ENCODE results near the gene GSDMA.
A peak's percentile ranks its signal among the peaks of the same experiment; 100 is the strongest.

Gene GSDMA

DNA sequence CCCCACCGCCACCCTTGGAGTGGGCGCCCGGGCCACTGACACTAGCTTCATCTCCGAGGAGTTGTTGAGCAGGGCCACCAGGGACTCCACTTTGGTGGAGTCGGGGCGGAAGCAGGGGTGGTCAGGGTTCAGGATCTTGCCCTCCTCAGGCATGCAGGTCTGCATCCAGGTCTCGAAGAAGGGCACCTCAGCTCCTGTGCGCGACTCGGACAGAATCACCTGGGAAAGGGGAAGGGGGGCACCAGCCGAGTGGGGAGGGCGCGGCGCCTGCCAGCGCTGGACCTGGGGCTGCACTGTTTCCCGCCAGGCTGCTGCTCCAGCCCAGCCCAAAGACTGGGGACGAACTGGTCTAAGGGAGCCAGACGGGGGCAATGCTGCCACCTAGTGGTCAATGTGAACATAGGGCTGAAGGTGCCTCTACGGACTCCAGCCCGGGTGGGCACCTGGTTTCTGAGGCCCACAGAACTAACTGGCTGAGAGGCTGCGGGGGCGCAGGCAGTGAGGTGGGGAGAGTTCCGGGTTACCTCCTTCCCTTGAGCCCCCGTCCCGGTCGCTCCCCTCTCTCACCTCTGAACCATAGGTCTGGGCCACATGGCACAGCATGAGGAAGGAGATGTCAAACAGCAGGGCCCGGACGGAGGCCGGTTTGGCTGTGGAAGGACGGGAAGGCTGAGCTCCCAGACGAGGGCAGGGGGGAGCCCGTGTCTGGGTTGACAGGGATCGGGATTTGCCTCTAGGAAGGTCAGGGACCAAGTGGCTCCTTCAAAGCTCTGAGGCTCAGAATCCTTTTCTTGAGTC, 64.2 kb downstream of the GSDMA start:
- peaks cover 46 to 93% of the 10 kb centered on the region in 2 experiments for H3K36me3 ChIP-seq (ENCODE audit: control insufficient read depth in 2 of 2, insufficient read depth in 1 of 2, low read length in 2 of 2)
- no peak overlapping the region for H3K4me3 ChIP-seq (ENCODE audit: low read depth, low read length)
- H3K9me3 ChIP-seq (ENCODE audit: control insufficient read depth, insufficient read depth, low read depth, low read length), result no peaks in the 10 kb centered on the region
- peaks cover 16% of the 10 kb centered on the region for H3K4me1 ChIP-seq (ENCODE audit: control insufficient read depth, insufficient read depth, low read length)
- CTCF ChIA-PET, result interaction anchor here (0.5 to 11.2 kb wide), 56 partner anchors 11 to 492 kb away, joined by 3 to 268 read pairs (median 4); partner anchors contain the start of genes CSF3, MED24 and NR1D1
- TF ChIP-seq, protein P1, sequence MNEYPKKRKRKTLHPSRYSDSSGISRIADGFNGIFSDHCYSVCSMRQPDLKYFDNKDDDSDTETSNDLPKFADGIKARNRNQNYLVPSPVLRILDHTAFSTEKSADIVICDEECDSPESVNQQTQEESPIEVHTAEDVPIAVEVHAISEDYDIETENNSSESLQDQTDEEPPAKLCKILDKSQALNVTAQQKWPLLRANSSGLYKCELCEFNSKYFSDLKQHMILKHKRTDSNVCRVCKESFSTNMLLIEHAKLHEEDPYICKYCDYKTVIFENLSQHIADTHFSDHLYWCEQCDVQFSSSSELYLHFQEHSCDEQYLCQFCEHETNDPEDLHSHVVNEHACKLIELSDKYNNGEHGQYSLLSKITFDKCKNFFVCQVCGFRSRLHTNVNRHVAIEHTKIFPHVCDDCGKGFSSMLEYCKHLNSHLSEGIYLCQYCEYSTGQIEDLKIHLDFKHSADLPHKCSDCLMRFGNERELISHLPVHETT (tag by site-specific recombination; IDR thresholded peaks at IDR 0.05), result 0 out of 2 replicates have a peak, but pooled peaks have one; percentile 22
- no peak for TF ChIP-seq ZNF530 (tag by site-specific recombination; IDR thresholded peaks at IDR 0.05; ENCODE audit: low read depth)
- TF ChIP-seq, protein P2, sequence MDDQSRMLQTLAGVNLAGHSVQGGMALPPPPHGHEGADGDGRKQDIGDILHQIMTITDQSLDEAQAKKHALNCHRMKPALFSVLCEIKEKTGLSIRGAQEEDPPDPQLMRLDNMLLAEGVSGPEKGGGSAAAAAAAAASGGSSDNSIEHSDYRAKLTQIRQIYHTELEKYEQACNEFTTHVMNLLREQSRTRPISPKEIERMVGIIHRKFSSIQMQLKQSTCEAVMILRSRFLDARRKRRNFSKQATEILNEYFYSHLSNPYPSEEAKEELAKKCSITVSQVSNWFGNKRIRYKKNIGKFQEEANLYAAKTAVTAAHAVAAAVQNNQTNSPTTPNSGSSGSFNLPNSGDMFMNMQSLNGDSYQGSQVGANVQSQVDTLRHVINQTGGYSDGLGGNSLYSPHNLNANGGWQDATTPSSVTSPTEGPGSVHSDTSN (CRISPR knock-in tag; IDR thresholded peaks at IDR 0.05), result peak; percentile 78; the same call in 1 of the 2 replicates
- TF ChIP-seq ZNF600 (tag by site-specific recombination; IDR thresholded peaks at IDR 0.05), result peak; percentile 76
- no peak for TF ChIP-seq ZNF211 (tag by site-specific recombination; IDR thresholded peaks at IDR 0.05; ENCODE audit: low read depth)
- no peak for TF ChIP-seq SETDB1 (IDR thresholded peaks at IDR 0.05; ENCODE audit: insufficient read length, low read length)
- TF ChIP-seq ZNF174 (tag by site-specific recombination; IDR thresholded peaks at IDR 0.05), result no peak
- TF ChIP-seq ZNF266 (tag by site-specific recombination; IDR thresholded peaks at IDR 0.05; ENCODE audit: low read depth), result no peak
- TF ChIP-seq ZFP37 (tag by site-specific recombination; IDR thresholded peaks at IDR 0.05), result no peak
- TF ChIP-seq, protein P3, sequence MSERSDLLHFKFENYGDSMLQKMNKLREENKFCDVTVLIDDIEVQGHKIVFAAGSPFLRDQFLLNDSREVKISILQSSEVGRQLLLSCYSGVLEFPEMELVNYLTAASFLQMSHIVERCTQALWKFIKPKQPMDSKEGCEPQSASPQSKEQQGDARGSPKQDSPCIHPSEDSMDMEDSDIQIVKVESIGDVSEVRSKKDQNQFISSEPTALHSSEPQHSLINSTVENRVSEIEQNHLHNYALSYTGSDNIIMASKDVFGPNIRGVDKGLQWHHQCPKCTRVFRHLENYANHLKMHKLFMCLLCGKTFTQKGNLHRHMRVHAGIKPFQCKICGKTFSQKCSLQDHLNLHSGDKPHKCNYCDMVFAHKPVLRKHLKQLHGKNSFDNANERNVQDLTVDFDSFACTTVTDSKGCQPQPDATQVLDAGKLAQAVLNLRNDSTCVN (tag by site-specific recombination; optimal IDR thresholded peaks at IDR 0.05), result peak; percentile 15
- 0 out of 2 replicates have a peak, but pooled peaks have one; percentile 26 for TF ChIP-seq ZNF2 (tag by site-specific recombination; IDR thresholded peaks at IDR 0.05)
- 0 out of 2 replicates have a peak, but pooled peaks have one; percentile 10 for TF ChIP-seq ZBTB17 (tag by site-specific recombination; IDR thresholded peaks at IDR 0.05)
- TF ChIP-seq ZNF654 (tag by site-specific recombination; IDR thresholded peaks at IDR 0.05; ENCODE audit: low read depth), result peak; percentile 67
- TF ChIP-seq ZBTB8A (tag by site-specific recombination; IDR thresholded peaks at IDR 0.05), result peak; percentile 41; the same call in 1 of the 2 replicates
- TF ChIP-seq, protein P4, sequence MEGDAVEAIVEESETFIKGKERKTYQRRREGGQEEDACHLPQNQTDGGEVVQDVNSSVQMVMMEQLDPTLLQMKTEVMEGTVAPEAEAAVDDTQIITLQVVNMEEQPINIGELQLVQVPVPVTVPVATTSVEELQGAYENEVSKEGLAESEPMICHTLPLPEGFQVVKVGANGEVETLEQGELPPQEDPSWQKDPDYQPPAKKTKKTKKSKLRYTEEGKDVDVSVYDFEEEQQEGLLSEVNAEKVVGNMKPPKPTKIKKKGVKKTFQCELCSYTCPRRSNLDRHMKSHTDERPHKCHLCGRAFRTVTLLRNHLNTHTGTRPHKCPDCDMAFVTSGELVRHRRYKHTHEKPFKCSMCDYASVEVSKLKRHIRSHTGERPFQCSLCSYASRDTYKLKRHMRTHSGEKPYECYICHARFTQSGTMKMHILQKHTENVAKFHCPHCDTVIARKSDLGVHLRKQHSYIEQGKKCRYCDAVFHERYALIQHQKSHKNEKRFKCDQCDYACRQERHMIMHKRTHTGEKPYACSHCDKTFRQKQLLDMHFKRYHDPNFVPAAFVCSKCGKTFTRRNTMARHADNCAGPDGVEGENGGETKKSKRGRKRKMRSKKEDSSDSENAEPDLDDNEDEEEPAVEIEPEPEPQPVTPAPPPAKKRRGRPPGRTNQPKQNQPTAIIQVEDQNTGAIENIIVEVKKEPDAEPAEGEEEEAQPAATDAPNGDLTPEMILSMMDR (tag by site-specific recombination; IDR thresholded peaks at IDR 0.05), result peak; percentile 82
- TF ChIP-seq ZNF514 (tag by site-specific recombination; IDR thresholded peaks at IDR 0.05), result no peak
- POLR2A ChIA-PET, result interaction anchor here (0.5 to 1.7 kb wide), 5 partner anchors 10 to 85 kb away, joined by 3 to 4 read pairs (median 3); partner anchors contain the start of gene PSMD3
- no peak overlapping the region for H3K27ac ChIP-seq (ENCODE audit: extremely low read depth, low read depth, low read length)
